T-helper 1 cell (primary cell): ENCODE measurements around the gene DENND1A.
"Not testable (repeated sequence)": the region's sequence is repeated elsewhere in the genome, so short reads cannot be mapped to it uniquely, and the experiment has no call there.

ENCODE experiments used
- DNase-seq, 5 donors: peaks; one replicate each; pipeline ENCODE4 v3.0.0-alpha.2; 2012 to 2020

Gene DENND1A

DNA sequence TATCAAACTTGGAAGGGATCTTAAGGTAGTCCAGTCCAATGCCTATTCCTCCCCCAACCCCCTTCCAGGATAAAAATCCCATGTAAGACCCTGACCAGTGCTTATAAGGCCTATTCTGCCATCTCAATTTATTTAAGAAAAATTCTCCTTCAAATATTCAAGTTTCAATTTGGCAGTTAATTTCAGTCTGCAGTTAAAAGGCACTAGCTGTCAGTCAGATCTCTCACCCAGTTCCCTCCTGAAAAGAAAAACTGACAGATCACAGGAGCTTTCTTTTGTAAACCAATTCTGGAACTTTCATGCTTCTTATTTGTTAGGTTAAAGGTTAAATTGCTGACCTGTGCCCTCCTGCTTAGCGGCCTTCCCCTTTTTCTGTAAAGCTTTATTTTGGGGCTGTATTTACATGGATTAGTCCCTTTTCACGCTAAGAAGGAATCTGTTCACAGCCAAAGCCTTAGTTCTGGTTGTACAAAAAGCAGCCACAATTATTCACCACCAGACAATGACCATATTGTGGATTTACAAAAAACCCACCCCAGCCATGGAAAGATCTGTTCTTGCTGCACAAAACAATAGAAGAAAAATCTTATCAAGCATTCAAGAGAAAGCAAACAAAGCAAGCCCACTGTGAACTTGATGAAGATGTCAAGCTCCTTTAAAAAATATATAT is 68.7 kb downstream of the DENND1A start:
- DNase-seq: no peak

DNA sequence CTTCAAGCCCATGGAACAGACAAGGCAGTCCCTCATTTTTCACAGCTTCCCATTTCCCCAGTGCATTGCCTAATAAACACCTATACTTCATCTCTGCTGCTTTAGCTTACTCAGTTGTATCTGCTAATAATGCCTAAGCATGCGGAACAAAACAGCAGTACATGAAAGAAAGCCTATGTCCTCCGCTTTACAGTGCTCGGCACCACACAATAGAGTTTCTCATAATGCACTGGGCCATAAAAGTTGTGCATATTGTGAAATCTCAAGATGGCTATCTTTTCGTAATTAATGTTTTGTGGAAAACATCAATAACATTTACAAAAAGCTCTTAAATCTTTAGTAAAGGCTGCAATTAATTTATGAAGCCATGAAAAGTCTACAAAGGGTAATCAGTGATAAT is 69.3 kb downstream of the DENND1A start:
- no peak for DNase-seq

DNA sequence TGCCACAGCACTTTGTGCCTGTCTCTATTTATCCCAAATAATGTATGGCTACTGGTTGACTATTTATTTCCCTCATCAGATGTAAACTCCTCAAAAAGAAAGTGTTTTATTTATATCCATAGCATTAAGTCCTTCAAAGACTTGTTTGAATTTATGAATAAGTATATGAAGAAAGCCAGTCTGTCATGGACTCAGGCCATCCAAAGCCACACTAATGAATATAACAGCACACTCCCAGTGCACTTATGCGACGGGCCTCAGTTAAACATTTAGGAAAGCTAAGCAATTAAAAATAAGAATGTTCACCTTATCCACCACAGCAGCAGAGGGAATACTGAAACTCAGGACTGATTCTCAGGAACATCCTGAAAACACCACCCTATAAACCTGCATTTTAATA is 77.5 kb downstream of the DENND1A start:
- DNase-seq: no peak

DNA sequence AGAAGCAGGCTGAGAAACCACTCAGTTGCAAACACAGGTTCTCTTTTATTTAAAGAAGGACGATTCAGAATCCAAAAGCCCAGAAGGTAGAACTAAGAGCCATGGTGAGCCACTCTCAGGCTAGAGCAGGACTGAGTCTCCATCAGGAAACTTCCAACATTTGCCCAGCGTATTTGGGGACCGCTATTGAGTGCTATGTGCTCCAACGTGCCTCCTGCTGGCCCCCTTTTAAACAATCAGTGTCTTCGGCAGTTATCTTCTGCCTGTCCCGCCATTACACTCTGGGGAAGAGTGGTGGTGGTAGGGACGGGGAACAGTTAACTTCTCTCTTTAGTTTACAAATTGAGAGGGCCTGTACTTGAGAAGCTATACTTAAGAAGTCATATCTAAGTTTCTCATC is 78.1 kb downstream of the DENND1A start:
- no peak for DNase-seq

DNA sequence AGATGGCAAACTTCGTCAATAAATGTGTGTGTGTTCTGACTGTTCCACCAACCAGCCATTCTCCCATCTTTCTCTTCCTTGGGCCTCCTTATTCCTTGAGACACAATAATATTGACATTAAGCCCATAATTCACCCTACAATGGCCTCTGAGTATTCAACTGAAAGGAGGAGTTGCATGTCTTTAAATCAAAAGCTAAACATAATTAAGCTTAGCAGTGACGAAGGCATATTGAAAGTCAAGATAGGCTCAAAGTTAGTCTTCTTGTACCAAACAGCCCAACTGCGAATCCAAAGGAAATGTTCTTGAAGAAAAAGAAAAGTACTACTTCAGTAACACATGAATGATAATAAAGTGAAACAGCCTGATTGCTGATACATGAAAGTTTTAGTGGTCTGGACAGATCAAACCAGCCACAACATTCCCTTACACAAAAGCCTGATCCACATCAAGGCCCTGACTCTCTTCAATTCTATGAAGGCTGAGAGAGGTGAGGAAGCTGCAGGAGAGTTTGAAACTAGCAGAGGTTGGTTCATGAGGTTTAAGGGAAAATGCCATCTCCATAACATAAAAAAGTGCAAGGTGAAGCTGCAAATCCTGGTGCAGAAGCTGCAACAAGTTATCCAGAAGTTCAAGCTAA is 81.4 kb downstream of the DENND1A start:
- DNase-seq: no peak

DNA sequence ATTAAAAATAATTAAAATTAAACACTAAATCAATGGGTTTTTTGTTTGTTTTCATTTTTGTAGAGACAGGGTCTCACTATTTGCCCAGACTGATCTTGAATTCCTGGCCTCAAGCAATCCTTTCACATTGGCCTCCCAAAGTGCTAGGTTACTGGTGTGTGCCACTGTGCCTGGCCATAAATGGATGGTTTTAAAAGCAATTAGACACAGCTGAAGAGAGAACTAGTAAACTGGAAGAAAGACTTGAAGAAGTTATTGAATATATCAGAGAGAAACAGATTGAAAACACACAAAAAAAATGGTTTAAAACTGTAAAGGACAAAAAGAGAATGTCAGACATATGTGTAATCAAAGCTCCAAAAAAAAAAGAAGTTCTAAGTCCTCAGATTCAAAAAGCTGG is 83.0 kb downstream of the DENND1A start:
- DNase-seq: no peak

DNA sequence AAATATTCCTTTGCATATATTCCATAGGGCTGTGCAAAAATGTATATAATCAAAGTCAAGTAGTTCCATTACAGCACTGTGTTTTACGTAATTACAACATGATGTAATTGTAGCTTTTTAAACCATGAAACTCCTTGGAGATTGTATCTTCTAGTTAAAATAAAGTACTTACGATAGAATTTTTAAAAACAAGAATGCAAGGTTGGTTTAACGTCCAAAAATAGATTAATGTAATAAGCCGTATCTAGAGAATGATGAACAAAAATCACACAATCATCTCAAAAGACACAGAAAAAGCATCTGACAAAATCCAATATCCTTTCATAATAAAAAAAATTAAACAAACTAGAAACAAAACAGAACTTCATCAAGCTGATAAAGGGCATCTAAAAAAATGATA is 86.2 kb downstream of the DENND1A start:
- DNase-seq: no peak

DNA sequence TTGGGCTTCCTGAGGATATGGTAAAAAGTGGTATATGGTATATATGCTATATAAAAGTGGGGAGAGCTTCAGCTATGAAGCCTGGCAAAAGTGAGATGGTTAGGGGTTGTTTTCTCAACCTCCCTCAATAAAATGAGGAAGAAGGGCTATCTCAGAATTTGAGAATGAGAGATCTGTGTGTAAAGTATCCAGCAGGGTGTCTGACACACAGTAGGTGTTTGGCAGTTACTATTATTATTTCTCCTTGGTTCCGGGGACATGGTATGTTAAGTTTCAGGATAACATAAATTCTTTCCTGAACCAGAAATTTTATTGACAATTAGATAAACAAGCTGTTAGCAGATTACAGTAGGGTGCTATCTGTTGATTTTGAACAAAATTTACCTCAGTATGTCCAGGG is 94.1 kb downstream of the DENND1A start:
- DNase-seq: no peak

DNA sequence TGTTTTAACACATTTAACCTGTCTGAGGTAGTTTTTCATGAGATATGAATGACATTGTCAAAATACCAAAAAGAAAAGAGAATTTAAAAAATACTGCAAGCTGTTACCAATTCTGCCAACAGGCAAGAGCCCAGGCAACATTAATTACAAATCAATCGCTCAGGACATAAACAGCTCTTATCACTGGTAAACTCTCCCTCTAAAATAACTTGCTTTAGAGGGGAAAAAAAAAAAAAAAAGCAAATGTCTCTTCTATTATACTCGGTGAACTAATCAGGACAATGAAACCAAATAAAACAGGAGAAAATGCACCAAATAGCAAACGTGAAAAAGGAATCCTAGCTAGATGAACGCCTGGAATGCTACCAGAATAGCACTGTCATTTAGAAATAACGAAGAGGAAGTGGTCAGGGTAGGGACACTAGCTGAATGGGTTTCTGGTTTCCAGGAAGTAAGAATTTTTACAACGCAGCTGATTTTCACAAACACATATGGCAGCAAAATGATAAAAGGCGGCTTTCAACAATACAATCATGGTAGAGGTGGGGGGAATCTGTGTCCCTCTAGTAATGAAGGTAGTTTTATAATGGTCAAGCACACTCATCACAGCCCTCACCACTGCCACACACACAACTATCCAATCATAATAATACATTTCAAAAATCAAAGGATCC is 94.9 kb downstream of the DENND1A start:
- peak in 1 of 5 donors; percentile 39 for DNase-seq

DNA sequence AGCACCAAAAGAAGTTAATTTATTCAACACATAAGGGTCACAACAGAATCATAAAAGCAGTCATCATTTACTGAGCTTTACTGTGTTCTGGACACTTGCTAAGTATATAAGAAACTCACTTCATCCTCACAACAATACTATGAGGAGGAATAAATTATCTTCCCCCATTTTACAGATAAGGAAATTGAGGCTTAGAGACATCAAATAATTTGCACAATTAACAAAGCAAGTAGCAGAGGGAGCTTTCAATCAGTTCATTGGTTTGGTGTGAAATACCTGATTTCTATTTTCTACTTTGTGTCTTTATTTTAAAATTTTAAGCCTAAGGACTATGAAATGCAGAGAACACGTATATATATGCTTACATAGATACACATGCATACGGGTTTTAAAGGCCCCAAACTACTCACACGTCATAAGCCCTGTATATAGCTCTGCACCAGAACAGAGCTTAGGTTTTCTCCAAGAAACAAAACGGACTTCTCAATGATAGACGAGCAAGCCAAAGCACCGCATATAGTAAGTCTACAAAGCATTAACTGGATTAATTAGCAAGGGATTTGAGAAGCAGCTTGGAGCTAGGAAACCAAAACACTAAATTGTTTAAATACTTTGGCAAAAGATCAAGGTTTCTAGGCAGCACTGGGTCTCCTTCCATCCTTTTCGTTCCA is 95.6 kb downstream of the DENND1A start:
- DNase-seq: no peak

DNA sequence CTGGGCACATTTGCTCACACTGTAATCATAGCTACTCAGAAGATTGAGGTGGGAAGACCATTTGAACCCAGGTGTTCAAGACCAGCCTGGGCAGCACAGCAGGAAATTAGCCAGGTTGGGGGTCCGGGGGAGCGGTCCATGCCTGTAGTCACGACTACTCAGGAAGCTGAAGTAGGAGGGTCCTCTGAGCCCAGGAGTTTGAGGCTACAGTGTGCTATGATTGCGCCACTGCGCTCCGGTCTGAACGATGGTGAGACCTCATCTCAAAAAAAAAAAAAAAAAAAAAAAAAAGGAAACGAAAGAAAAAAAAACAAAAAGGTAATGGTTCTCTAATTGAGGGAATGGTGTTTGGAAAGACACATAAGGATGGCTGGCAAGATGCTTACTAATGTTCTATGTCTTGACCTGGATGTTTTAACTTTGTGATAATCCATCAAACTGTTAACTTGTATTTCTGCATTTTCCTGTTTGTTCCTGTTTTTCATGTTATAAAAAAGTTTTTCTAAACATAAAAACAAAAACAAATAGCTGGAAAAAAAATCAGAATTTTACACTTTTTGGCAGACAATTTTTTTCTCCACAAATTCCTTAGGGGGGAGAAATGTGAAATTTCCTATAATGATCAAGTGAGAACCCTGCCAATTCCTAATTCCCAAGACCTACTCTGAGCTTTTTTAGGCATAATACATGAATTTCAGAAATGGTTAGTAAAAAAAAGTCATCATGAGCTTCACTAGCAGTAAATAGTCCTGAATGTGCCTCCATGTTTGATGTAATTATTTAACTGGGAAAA is 96.9 kb downstream of the DENND1A start:
- no peak for DNase-seq

DNA sequence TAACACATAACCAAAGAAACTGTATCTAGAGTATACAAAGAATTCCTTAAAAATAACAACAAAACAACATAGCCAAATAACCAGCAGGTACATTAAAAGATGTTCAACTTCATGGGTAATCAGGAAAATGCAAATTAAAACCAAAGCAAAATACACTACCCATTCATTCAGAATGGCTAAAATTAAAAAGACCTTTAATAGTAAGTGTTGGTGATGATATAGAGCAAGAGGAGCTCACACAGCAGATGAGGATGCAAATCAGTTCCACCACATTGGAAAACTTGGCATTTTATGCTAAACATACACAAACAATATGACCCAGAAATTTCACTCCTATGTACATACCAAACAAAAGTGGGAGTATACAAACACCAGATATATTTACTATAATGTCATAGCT is 97.8 kb downstream of the DENND1A start:
- DNase-seq: no peak

DNA sequence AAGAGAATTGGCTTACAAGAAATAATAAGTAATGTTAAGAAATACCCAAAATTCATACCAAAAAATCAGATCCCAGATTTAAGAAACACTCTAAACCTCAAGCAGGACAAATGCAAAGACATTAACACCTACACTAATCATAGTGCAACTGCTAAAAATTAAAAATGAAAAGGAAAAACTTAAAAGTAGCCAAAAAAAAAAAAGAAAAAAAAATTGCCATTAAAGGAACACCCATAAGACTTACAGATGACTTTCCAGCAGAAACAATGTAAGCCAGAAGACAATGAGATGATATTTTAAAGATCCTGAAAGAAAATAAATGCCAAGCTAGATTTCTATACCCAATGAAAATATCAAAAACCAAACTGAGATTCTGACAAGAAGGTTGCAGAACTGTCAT is 101.5 kb downstream of the DENND1A start:
- no peak for DNase-seq

DNA sequence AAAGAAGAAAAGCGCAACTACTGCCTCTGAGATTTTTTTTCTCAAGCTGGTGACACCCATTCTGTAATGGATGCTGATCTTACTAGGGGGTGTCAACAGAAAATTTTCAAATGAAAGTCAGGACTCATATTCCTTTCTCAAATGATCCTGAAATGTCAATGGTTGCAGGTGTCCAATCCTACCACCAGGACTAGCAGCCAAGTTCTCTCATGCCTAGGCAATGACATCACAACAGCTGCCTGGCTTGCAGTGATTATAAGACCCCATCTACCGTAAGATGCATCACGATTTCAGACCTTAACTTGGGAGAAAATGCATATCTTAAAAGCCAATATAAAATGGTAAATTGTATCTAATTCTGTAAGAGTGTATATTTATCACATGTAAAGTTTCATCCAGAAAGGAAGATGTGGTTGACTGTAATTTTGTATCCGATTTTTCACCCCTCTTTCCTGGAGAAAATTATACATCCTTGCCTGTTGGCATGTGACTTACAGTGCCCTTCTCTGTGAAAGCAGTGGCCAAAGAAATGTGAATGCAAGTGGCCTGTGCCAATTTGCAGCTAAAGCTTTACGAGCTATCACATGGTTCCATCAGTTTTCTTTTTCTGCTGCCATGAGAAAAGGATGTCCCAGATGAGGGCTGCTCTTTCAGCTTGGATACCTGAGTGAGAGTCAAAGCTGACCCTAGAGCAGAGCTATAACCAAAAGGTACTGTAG is 104.4 kb downstream of the DENND1A start:
- DNase-seq: no peak

DNA sequence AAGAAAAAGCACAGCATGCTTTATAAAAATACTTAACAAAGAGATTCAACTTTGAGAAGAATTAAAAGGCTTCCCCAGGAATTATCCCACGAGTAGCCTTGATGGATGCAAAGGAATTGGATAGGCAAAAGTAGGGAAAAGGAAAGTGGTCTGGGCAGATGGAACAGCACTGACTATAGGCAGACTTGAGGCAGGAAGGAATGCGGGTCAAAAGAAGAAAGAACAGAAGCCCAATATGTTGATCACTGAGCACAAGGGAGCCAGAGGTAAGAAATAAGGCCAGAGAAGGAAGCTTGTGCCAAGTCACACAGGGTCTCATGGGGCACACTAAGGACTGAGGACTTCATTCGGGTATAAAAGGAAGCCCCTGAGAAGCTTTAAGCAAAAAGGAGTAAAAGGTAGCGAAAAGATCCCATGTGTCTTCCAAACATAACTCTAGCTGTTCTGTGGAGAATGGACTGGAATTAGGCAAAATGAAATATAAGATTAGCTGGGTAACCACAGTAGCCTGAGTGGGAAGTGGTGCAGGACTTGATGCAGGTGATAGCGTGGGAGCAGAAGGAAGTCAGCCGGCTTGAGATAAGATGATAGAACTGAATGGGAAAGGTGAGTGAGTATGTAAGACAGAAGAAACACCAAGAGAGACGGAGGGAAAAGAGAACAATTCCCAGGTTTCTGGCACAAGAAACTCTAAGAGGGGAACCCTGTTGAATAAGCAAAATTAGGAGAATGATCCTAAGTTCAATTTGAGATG is 106.6 kb downstream of the DENND1A start:
- DNase-seq: no peak

DNA sequence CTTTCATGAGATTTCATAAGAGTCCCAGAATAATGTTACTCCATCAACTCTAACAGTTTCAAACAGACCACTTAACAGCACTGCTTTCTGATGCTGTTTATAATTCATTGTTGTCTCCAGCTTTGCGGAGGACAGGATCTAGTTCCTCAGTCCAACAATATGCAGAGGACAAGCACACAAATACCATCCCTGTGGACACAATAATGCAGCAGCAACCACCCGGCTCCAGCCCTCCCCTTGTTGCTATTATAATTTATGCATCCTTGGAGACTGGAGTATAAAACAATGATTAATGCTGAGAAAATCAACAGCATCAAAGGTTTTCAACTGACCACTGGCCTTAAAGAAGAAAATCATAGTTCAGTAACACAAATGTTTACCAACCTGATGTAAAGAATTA is 108.3 kb downstream of the DENND1A start:
- no peak for DNase-seq

DNA sequence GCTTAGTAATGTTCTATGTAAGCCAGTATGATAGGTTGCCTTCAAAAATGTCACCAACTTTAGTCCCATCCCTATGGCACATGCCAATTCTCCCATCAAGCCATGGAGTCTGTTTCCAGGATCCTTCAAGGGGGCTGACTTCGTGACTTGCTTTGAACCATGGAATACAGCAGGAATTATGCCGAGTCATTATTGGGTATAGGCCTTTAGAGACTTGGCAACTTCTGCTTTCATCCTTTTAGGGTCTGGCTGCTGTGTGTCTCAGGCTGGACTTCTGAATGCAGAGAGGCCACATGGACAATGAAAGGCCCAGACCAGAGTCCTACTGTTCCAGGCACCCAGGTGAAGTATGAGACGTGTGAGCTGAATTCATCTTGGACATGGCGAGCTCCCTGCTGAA is 109.8 kb downstream of the DENND1A start:
- no peak for DNase-seq

DNA sequence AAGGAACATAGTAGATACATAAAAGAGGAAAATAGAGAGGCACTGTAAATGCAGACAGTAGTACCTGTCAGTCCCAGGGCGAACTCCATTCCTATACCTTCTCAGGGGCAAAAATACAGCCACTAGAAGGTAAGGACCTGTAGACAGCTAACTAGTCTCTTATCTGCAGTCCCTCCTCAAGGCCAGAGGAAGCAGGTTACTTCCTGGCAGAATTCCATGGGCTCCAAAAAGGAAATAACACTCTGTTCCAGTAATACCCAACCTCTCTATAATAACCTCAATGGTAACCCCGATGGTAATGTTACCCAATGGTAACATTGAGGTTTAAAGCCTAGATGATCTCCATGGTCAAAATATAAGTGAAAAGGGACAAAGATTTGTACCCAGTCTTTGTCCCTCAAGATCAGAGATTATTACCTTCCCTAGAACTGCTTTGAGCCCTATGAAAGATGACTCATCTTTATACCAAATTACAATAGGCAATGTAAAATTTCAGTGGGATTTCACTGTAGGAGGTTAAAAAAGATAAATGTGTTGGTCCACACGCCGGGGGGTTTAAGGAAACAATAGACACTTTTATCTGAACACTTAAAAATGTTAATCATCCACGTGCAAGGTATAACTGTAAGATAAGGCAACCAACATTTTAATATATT is 113.0 kb downstream of the DENND1A start:
- no peak for DNase-seq

DNA sequence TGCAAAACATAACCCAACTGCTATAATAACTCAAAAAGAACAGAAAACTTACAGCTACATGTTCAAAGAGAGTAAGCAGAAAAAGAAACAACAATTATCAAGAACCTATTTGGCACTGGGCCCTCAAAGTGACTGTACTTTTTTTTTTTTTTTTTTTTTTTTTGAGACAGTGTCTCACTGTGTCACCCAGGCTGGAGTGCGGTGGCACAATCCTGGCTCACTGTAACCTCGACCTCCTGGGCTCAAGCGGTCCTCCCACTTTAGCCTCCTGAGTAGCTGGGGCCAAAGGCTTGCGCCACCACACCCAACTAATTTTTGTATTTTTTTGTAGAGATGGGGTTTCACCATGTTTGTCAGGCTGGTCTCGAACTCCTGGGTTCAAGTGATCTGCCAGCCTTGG is 114.1 kb downstream of the DENND1A start:
- DNase-seq: not testable (repeated sequence)

DNA sequence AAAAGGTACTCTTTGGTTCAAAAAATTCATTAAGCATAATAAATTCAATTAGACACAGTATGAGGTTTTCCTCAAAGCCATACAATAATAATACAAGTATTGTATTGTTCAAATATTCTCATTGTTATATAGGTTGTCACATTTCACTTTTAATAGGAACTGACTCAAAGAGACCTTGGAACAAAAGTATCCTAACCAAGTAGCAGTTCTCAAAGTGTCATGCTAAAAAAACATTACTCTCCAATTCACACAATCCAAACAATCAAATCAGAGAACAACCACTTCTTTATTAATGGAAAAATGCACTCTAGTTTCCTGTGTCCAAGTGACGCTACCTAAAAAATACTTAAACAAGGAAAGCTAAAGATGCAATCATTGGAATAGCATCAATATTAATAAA is 115.4 kb downstream of the DENND1A start:
- no peak for DNase-seq

DNA sequence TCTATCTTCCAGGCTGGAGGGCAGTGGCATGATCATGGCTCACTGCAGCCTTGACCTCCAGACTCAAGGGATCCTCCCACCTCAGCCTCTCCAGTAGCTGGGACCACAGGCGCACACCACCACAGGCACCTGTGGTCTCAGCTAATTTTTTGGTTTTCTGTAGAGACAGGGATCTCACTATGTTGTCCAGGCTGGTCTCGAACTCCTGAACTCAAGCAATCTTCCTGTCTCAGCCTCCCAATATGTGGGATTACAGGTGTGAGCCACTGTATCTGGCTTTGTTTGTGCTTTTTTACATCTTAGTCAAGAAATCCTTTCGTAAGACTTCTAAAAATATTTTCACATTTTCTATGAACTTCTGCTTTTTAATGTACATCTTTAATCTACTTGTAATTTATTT is 116.9 kb downstream of the DENND1A start:
- no peak for DNase-seq
